Nephron (organoid): Measurements from ENCODE around the gene PCDHGA12.
"Not testable (repeated sequence)": the region's sequence is repeated elsewhere in the genome, so short reads cannot be mapped to it uniquely, and the experiment has no call there.

Experiments
- H3K27ac Mint-ChIP-seq, 3 experiments: 2 replicates each; pipeline ENCODE4 v1.8.0; 2020; ENCODE audit warnings: mixed read lengths in 3 of 3, mild to moderate bottlenecking in 2 of 3, moderate library complexity in 1 of 3
- H3K27me3 Mint-ChIP-seq: 2 replicates; pipeline ENCODE4 v1.8.0; 2021; ENCODE audit warnings: low read depth, mild to moderate bottlenecking, moderate library complexity, mixed read lengths
- H3K36me3 Mint-ChIP-seq: 2 replicates; pipeline ENCODE4 v1.8.0; 2020; ENCODE audit warnings: low read depth, mixed read lengths
- H3K4me1 Mint-ChIP-seq: 2 replicates; pipeline ENCODE4 v1.8.0; 2020; ENCODE audit warnings: mixed read lengths
- H3K4me3 Mint-ChIP-seq, 3 experiments: 2 replicates each; pipeline ENCODE4 v1.8.0; 2020; ENCODE audit warnings: mild to moderate bottlenecking in 3 of 3, mixed read lengths in 3 of 3, moderate library complexity in 2 of 3
- H3K9me3 Mint-ChIP-seq: 2 replicates; pipeline ENCODE4 v1.8.0; 2020; ENCODE audit warnings: mixed read lengths
- TF ChIP-seq, protein P1 (sequence below), 3 experiments: fragments of 200-600 bp; sonication (generic); IDR thresholded peaks; one replicate each; pipeline ENCODE4 v1.5.0; 2021; ENCODE audit warnings: antibody characterized with exemption in 3 of 3; ENCODE audit not compliant: unreplicated experiment in 3 of 3

PCDHGA12 gene

DNA sequence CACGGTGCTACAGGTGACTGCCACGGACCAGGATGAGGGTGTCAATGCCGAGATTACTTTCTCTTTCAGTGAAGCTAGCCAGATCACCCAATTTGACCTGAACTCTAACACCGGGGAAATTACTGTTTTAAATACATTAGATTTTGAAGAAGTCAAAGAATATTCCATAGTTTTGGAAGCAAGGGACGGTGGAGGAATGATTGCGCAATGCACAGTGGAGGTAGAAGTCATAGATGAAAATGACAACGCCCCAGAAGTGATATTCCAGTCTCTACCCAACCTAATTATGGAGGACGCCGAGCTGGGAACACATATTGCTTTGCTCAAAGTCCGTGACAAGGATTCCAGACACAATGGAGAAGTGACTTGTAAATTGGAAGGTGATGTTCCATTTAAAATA is 41.6 kb upstream of the PCDHGA12 start:
- TF ChIP-seq, protein P1, sequence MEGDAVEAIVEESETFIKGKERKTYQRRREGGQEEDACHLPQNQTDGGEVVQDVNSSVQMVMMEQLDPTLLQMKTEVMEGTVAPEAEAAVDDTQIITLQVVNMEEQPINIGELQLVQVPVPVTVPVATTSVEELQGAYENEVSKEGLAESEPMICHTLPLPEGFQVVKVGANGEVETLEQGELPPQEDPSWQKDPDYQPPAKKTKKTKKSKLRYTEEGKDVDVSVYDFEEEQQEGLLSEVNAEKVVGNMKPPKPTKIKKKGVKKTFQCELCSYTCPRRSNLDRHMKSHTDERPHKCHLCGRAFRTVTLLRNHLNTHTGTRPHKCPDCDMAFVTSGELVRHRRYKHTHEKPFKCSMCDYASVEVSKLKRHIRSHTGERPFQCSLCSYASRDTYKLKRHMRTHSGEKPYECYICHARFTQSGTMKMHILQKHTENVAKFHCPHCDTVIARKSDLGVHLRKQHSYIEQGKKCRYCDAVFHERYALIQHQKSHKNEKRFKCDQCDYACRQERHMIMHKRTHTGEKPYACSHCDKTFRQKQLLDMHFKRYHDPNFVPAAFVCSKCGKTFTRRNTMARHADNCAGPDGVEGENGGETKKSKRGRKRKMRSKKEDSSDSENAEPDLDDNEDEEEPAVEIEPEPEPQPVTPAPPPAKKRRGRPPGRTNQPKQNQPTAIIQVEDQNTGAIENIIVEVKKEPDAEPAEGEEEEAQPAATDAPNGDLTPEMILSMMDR (IDR thresholded peaks at IDR 0.05; ENCODE audit: unreplicated experiment in 3 of 3) = no peak
- H3K4me3 Mint-ChIP-seq = peak overlapping the region in 1 of 3 experiments; percentile 1
- peaks cover 41% of the 10 kb centered on the region for H3K36me3 Mint-ChIP-seq
- peaks cover 76% of the 10 kb centered on the region for H3K9me3 Mint-ChIP-seq
- H3K27ac Mint-ChIP-seq = no peak overlapping the region
- H3K27me3 Mint-ChIP-seq = no peaks in the 10 kb centered on the region
- H3K4me1 Mint-ChIP-seq = no peaks in the 10 kb centered on the region

DNA sequence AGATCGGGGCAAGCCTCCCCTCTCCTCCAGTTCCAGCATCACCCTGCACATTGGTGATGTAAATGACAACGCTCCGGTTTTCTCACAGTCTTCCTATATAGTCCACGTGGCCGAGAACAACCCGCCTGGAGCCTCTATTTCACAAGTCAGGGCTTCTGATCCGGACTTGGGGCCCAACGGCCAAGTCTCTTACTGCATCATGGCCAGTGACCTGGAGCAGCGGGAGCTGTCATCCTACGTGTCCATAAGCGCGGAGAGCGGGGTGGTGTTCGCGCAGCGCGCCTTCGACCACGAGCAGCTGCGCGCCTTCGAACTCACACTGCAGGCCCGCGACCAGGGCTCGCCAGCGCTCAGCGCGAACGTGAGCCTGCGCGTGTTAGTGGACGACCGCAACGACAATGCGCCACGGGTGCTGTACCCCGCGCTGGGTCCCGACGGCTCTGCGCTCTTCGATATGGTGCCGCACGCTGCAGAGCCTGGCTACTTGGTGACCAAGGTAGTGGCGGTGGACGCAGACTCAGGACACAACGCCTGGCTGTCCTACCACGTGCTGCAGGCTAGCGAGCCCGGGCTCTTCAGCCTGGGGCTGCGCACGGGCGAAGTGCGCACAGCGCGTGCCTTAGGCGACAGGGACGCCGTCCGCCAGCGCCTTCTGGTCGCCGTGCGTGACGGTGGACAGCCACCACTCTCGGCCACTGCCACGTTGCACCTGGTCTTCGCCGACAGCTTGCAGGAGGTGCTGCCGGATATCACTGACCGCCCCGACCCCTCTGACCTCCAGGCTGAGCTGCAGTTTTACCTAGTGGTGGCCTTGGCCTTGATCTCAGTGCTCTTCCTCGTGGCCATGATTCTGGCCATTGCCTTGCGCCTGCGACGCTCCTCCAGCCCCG is 40.9 kb upstream of the PCDHGA12 start:
- H3K27me3 Mint-ChIP-seq = no peaks in the 10 kb centered on the region
- peak overlapping the region in 1 of 3 experiments; percentile 53 for H3K4me3 Mint-ChIP-seq
- TF ChIP-seq, protein P1 (IDR thresholded peaks at IDR 0.05; ENCODE audit: unreplicated experiment in 3 of 3) = no peak
- no peaks in the 10 kb centered on the region for H3K4me1 Mint-ChIP-seq
- H3K27ac Mint-ChIP-seq = no peak overlapping the region
- peaks cover 75% of the 10 kb centered on the region for H3K9me3 Mint-ChIP-seq
- peaks cover 46% of the 10 kb centered on the region for H3K36me3 Mint-ChIP-seq

DNA sequence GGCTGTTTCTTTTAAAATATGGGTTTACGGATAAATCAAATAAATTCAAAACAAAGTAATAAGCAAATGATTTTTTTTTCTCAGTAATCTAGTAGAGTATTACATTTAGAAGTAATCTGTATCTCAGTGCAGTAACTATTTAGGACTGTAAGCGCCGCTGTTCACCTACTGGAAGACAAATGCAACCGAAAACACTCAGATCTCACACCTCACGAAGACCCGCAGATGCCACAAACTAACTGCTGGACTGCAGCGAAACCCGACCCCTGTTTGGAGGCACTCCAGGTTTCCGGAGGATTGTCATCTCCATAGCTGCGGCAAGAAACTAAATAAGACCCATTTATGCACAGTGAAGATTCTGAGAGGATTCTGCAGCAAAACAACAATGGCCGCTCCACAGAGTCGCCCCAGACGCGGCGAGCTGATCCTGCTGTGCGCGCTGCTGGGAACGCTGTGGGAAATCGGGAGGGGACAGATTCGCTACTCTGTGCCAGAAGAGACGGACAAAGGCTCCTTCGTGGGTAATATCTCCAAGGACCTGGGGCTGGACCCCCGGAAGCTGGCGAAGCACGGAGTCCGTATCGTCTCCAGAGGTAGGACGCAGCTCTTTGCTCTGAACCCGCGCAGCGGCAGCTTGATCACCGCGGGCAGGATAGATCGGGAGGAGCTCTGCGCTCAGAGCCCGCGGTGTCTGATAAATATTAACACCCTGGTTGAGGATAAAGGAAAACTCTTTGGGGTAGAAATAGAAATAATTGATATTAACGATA is 37.7 kb upstream of the PCDHGA12 start, which contains the start of gene PCDHGA8:
TSS of gene PCDHGA8 (plus strand) at position 205 of the 770 bp plus-strand sequence. CDS start at position 386, 181 bp downstream.
- H3K4me3 Mint-ChIP-seq = no peak within 1 kb of the TSS
- H3K36me3 Mint-ChIP-seq = peaks cover 63% of the 10 kb centered on the region

DNA sequence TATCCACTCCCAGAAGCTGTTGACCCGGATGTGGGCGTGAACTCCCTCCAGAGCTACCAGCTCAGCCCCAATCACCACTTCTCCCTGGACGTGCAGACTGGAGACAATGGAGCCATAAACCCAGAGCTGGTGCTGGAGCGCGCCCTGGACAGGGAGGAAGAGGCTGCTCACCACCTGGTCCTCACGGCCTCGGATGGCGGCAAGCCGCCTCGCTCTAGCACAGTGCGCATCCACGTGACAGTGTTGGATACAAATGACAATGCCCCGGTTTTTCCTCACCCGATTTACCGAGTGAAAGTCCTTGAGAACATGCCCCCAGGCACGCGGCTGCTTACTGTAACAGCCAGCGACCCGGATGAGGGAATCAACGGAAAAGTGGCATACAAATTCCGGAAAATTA is 37.0 kb upstream of the PCDHGA12 start:
- TF ChIP-seq, protein P1 (IDR thresholded peaks at IDR 0.05; ENCODE audit: unreplicated experiment in 3 of 3) = no peak
- Mint-ChIP-seq H3K4me1 (no peaks in the 10 kb centered on the region), H3K27ac (no peak overlapping the region), H3K27me3 (no peaks in the 10 kb centered on the region), H3K4me3 (no peak overlapping the region), H3K36me3 (peaks cover 61% of the 10 kb centered on the region), H3K9me3 (peaks cover 67% of the 10 kb centered on the region)

More for the DNA sequence above, 37.7 kb upstream of the PCDHGA12 start, which contains the start of gene PCDHGA8:
- H3K27me3 Mint-ChIP-seq = no peaks in the 10 kb centered on the region
- H3K4me1 Mint-ChIP-seq = no peaks in the 10 kb centered on the region
- no peak within 1 kb of the TSS for H3K27ac Mint-ChIP-seq
- H3K9me3 Mint-ChIP-seq = peaks cover 68% of the 10 kb centered on the region
- TF ChIP-seq, protein P1 (IDR thresholded peaks at IDR 0.05; ENCODE audit: unreplicated experiment in 3 of 3) = no peak

DNA sequence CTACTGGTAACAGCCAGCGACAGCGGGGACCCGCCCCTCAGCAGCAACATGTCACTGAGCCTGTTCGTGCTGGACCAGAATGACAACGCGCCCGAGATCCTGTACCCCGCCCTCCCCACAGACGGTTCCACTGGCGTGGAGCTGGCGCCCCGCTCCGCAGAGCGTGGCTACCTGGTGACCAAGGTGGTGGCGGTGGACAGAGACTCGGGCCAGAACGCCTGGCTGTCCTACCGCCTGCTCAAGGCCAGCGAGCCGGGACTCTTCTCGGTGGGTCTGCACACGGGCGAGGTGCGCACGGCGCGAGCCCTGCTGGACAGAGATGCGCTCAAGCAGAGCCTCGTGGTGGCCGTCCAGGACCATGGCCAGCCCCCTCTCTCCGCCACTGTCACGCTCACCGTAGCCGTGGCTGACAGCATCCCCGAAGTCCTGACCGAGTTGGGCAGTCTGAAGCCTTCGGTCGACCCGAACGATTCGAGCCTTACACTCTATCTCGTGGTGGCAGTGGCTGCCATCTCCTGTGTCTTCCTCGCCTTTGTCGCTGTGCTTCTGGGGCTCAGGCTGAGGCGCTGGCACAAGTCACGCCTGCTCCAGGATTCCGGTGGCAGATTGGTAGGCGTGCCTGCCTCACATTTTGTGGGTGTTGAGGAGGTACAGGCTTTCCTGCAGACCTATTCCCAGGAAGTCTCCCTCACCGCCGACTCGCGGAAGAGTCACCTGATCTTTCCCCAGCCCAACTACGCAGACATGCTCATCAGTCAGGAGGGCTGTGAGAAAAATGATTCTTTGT is 35.7 kb upstream of the PCDHGA12 start:
- not testable (repeated sequence) for H3K4me1 Mint-ChIP-seq, H3K27me3 Mint-ChIP-seq, H3K27ac Mint-ChIP-seq, H3K4me3 Mint-ChIP-seq
- Mint-ChIP-seq H3K36me3 (peaks cover 59% of the 10 kb centered on the region), H3K9me3 (peaks cover 65% of the 10 kb centered on the region)

DNA sequence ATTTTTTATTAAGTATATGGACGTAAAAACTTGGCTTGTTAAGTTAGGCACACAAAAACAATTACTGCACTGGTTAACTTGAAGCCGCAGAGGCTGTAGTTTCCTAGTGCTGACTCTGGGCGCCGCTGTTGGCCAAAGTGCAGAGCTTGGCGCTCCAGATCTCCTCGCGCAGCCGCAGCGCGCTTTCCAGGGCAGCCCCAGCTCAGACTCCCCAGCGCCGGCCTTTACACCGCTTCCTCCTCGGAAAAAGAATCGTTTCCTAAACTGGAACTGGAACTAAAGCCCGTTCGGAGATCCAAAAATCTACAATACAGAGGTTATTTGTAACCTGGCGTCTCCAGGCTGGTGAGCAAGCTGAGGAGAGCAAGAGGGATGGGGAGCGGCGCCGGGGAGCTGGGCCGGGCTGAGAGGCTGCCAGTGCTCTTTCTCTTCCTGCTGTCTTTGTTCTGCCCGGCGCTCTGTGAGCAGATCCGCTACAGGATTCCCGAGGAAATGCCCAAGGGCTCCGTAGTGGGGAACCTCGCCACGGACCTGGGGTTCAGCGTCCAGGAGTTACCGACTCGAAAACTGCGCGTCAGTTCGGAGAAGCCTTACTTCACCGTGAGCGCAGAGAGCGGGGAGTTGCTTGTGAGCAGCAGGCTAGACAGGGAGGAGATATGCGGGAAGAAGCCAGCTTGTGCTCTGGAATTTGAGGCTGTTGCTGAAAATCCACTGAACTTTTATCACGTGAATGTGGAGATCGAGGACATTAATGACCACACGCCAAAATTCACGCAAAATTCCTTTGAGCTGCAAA is 32.4 kb upstream of the PCDHGA12 start, which contains the start of gene PCDHGB5:
TSS of gene PCDHGB5 (plus strand) at position 192 of the 796 bp plus-strand sequence. CDS start at position 373, 181 bp downstream.
- not testable (repeated sequence) for H3K27me3 Mint-ChIP-seq, H3K4me1 Mint-ChIP-seq, H3K27ac Mint-ChIP-seq, H3K4me3 Mint-ChIP-seq
- Mint-ChIP-seq H3K9me3 (peaks cover 63% of the 10 kb centered on the region), H3K36me3 (peaks cover 49% of the 10 kb centered on the region)
